ENCODE results near the gene GP9. TPM values are rescaled to one million over a fixed set of nuclear protein-coding genes. Genes with fewer than 3 reads are reported as not detected.

GP9 gene
- total RNA-seq, 4 donors from 2014 or later: not detected

GRCh38 chr3:129040039-129040336 lies 20.6 kb upstream of the GP9 start:
- DNase-seq (ENCODE audit: low spot score in 2 of 2): no peak
- no peak overlapping the region for H3K4me3 ChIP-seq (ENCODE audit: low read depth, poor library complexity, severe bottlenecking)
- 62 to 64% methylated on average over 3 of the region's 3 CpGs for WGBS, 2 donors
- TF ChIP-seq CTCF (IDR thresholded peaks at IDR 0.05): no peak
- no peak for TF ChIP-seq POLR2A (IDR thresholded peaks at IDR 0.05)
- intact Hi-C loops (cut with DNase I; ENCODE audit: low total_unique reads): no loop called here

GRCh38 chr3:129040579-129041300 lies 19.8 kb upstream of the GP9 start:
- TF ChIP-seq POLR2A (IDR thresholded peaks at IDR 0.05) (no peak), CTCF (IDR thresholded peaks at IDR 0.05) (no peak)
- no peak overlapping the region for H3K4me3 ChIP-seq (ENCODE audit: low read depth, poor library complexity, severe bottlenecking)
- no peak for DNase-seq (ENCODE audit: low spot score in 2 of 2)
- intact Hi-C loops (cut with DNase I; ENCODE audit: low total_unique reads): no loop called here
- 87 to 91% methylated on average over 14 to 15 of the region's 15 CpGs for WGBS, 2 donors

GRCh38 chr3:129045675-129046036 lies 14.9 kb upstream of the GP9 start:
- no peak for DNase-seq (ENCODE audit: low spot score in 2 of 2)
- 3 to 6% methylated on average over 20 to 34 of the region's 43 CpGs for WGBS, 2 donors
- TF ChIP-seq CTCF (IDR thresholded peaks at IDR 0.05) (no peak), POLR2A (IDR thresholded peaks at IDR 0.05) (no peak)
- no peak overlapping the region for H3K4me3 ChIP-seq (ENCODE audit: low read depth, poor library complexity, severe bottlenecking)
- intact Hi-C loops (cut with DNase I; ENCODE audit: low total_unique reads): no loop called here

- no peak for DNase-seq (ENCODE audit: low spot score in 2 of 2)
- intact Hi-C loops (cut with DNase I; ENCODE audit: low total_unique reads): no loop called here
- TF ChIP-seq POLR2A (IDR thresholded peaks at IDR 0.05) (no peak), CTCF (IDR thresholded peaks at IDR 0.05) (no peak)
- WGBS, 2 donors: 32 to 44% methylated on average over 34 to 55 of the region's 67 CpGs
- H3K4me3 ChIP-seq (ENCODE audit: low read depth, poor library complexity, severe bottlenecking): no peak overlapping the region
These were observed 14.4 kb upstream of the GP9 start for GRCh38 chr3:129046037-129046731.

GRCh38 chr3:129046732-129047552 lies 13.6 kb upstream of the GP9 start:
- TF ChIP-seq POLR2A (IDR thresholded peaks at IDR 0.05) (no peak), CTCF (IDR thresholded peaks at IDR 0.05) (no peak)
- intact Hi-C loops (cut with DNase I; ENCODE audit: low total_unique reads): no loop called here
- WGBS, 2 donors: 58 to 64% methylated on average over 21 to 46 of the region's 46 CpGs
- H3K4me3 ChIP-seq (ENCODE audit: low read depth, poor library complexity, severe bottlenecking): no peak overlapping the region
- no peak for DNase-seq (ENCODE audit: low spot score in 2 of 2)
